Measurements from ENCODE around the gene PORCN. TPM values are rescaled to one million over a fixed set of nuclear protein-coding genes. Genes with fewer than 3 reads are reported as not detected.

PORCN gene
- 19.4 and 26.6 TPM in 2 replicates for total RNA-seq (2014; rRNA removed; shearing (Covaris generic))

GRCh38 chrX:48508400-48509244 is at the start of gene PORCN:
PORCN (plus strand) TSS chrX:48508992; CDS start chrX:48509821, 829 bp downstream.

DNA sequence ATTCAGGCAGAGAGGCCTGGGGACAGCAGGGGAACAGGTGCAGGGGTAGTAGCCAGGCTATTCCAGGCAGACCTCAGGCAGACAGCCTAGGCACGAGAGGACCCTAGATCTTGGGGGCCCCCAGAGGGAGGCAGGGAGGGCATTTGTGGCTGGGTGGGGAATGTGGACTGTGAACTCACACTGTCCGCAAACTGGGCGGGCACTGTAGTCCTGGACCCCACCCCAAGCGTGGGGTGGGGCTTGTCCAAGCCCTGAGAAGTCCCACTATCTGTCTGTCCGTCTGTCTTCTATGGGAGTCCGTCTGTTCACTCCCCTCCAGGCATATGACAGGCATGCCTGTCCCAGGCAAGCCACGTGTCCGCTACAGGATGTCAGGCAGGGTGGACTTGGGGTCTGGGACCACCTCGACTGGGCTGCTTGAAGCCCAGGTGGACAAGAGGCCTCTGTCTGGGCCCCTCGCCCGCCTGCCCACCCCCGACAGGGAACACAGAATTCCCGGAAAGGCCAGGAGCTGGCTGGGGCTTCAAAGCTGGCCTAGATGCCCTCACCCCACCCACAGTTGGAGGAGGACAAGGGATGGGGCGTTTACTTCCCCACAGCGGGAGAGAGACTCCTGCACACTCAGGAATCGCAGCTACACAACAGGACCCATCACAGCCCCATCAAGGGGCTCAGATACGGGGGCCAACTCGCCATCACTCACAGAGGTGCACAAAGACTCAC is 38.5 kb upstream of the PORCN start, which contains the start of gene SLC38A5:
Gene SLC38A5 (minus strand): TSS at position 151 of the 723 bp plus-strand sequence. CDS start 2,336 bp downstream, outside the sequence.

GRCh38 chrX:48475774-48476577 is 32.8 kb upstream of the PORCN start, which contains the start of gene FTSJ1:
FTSJ1 (plus strand) TSS chrX:48476199; CDS start chrX:48478048, 1,849 bp downstream.

GRCh38 chrX:48521353-48522243 is 12.8 kb downstream of the PORCN start, which contains the start of gene EBP:
EBP (plus strand) TSS chrX:48521808; CDS start chrX:48523772, 1,964 bp downstream.

DNA sequence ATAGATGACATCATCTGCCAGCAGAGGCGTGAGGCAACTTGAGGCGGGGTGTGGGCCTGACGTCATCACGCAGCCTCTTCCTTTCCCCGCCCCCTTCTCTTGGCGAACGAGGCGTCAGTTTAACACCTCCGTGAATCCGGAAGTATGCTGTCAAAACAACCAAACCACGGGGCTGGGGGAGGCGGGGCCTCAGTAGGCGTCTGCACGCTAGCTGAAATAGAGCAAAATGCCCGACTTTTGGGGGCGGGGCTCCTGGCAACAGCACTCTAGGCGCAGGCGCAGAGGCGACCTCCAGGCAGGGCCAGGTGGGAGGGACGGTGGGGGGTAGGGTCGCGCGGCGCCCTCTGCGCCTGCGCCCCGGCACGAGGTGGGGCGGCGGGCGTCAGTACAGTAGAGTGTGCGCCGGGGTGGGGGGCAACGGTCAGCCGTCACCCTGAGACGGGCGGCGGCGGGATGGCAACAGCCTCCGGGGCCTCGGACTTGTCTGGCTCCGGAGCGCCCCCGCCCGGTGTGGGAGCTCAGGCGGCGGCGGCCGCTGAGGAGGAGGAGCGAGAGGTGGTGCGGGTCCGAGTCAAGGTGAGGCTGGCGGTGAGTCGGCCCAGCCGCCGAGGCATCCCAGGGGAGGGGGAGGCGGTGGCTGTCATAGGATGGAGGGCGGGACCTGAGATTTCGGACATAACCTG is 30.7 kb downstream of the PORCN start, which contains the start of gene TBC1D25:
Gene TBC1D25 (plus strand): TSS at position 370 of the 683 bp plus-strand sequence. CDS start 84 bp downstream, at position 454.

Other genes with a start within 250 kb of the PORCN start
- gene SSX3, start 152.3 kb upstream of the PORCN start, total RNA-seq (2014; rRNA removed; shearing (Covaris generic)): not detected in 2 replicates
- gene SSX4, start 125.5 kb upstream of the PORCN start, total RNA-seq (2014; rRNA removed; shearing (Covaris generic)): 0.53 and 1.0 TPM in 2 replicates
- 0.53 and 1.0 TPM in 2 replicates for gene SSX4B, start 97.0 kb upstream of the PORCN start, total RNA-seq (2014; rRNA removed; shearing (Covaris generic))
- gene SLC38A5, start 38.7 kb upstream of the PORCN start, total RNA-seq (2014; rRNA removed; shearing (Covaris generic)): not detected in 2 replicates
- gene FTSJ1, start 32.8 kb upstream of the PORCN start, total RNA-seq (2014; rRNA removed; shearing (Covaris generic)): 115 and 124 TPM in 2 replicates
- 115 and 136 TPM in 2 replicates for gene EBP, start 12.8 kb downstream of the PORCN start, total RNA-seq (2014; rRNA removed; shearing (Covaris generic))
- gene TBC1D25, start 30.7 kb downstream of the PORCN start, total RNA-seq (2014; rRNA removed; shearing (Covaris generic)): 8.8 and 13.6 TPM in 2 replicates
- 282 and 286 TPM in 2 replicates for gene RBM3, start 65.5 kb downstream of the PORCN start, total RNA-seq (2014; rRNA removed; shearing (Covaris generic))
- gene WDR13, start 88.5 kb downstream of the PORCN start, total RNA-seq (2014; rRNA removed; shearing (Covaris generic)): 135 and 153 TPM in 2 replicates
- gene WAS, start 174.8 kb downstream of the PORCN start, total RNA-seq (2014; rRNA removed; shearing (Covaris generic)): 0.69 and 1.6 TPM in 2 replicates
- gene SUV39H1, start 187.7 kb downstream of the PORCN start, total RNA-seq (2014; rRNA removed; shearing (Covaris generic)): 24.2 and 24.8 TPM in 2 replicates

All from A375 (cell line).